GM12801 (cell line): Measurements from ENCODE around the gene FHIP1B.

ENCODE experiments used
- CTCF ChIP-seq: IDR thresholded peaks from one replicate; pipeline ENCODE4 v1.5.1; 2011; ENCODE audit warnings: control low read depth; ENCODE audit not compliant: insufficient read length; ENCODE audit errors: extremely low read depth

Gene FHIP1B

GRCh38 chr11:6234387-6235107 lies at the start of gene FHIP1B:
TSS of gene FHIP1B (minus strand) at chr11:6234636. CDS start at chr11:6224516, 10,120 bp downstream.
- TF ChIP-seq CTCF, result no peak

- TF ChIP-seq CTCF, result no peak
Measured at GRCh38 chr11:6283453-6284023, 49.1 kb upstream of the FHIP1B start.

- TF ChIP-seq CTCF, result no peak
Measured at GRCh38 chr11:6273188-6273587, 38.8 kb upstream of the FHIP1B start.

GRCh38 chr11:6271598-6271997 lies 37.2 kb upstream of the FHIP1B start:
- no peak for TF ChIP-seq CTCF

GRCh38 chr11:6270584-6271246 lies 36.3 kb upstream of the FHIP1B start:
- TF ChIP-seq CTCF, result no peak

- TF ChIP-seq CTCF, result no peak
Measured at GRCh38 chr11:6269994-6270393, 35.6 kb upstream of the FHIP1B start.

GRCh38 chr11:6268820-6269219 lies 34.4 kb upstream of the FHIP1B start:
- TF ChIP-seq CTCF, result no peak
